Fibroblast of pulmonary artery (primary cell): ENCODE data around the gene NECAB2.
A peak's percentile ranks its signal among the peaks of the same experiment; 100 is the strongest.
"Not testable (repeated sequence)": the region's sequence is repeated elsewhere in the genome, so short reads cannot be mapped to it uniquely, and the experiment has no call there.

Source experiments
- DNase-seq: peaks from one replicate; pipeline ENCODE4 v3.0.0-alpha.2; 2010; ENCODE audit warnings: low read depth
- H3K4me3 ChIP-seq: replicated peaks from 2 replicates; pipeline ENCODE4 v1.5.1; 2011; ENCODE audit warnings: low read depth, mild to moderate bottlenecking, control low read depth, low read length, moderate library complexity
- TF ChIP-seq, protein P1 (sequence below): IDR thresholded peaks from 2 replicates; pipeline ENCODE4 v1.5.1; 2011; ENCODE audit warnings: mild to moderate bottlenecking, control low read depth, low read length, inconsistent platforms; ENCODE audit errors: missing control alignments

Gene NECAB2

DNA sequence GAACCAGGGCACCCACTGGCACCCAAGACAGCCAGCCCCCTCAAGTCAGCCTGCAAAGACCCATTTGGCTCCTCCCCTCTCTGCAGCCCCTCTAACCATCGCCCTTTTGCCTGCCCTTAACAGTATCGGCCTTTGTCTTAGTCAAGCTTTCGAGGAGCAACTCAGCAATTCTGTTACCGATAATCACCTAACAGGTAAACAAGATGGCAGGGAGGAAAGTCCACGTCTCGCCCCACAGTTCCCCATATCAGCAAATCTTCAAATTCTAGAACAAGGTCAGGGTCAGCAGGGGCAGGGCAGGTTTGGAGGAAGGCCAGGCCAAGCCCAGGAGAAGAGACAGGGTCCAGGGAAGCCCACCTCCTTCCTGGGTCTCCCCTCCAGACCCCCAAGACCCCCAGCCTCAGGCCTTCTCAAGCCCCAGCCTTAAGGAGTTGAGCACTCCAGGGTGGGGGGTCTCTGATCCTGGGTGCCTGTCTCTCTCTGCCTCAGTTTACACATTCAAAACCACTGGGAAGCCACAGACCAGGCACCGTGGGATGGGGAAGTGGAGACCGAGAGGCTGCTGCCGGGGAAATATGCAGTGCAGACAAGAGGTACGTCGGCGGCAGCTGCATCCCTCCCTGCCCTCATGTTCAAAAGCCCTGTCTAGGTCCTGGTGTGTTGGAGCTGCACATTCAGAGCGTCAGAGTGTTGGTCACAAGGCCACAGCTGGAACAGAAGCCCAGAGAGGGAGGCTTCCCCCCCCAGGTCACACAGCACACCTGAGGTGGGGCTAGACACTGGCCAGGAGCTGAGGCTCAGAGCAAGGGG, 18.9 kb upstream of the NECAB2 start:
- no peak for DNase-seq
- TF ChIP-seq, protein P1, sequence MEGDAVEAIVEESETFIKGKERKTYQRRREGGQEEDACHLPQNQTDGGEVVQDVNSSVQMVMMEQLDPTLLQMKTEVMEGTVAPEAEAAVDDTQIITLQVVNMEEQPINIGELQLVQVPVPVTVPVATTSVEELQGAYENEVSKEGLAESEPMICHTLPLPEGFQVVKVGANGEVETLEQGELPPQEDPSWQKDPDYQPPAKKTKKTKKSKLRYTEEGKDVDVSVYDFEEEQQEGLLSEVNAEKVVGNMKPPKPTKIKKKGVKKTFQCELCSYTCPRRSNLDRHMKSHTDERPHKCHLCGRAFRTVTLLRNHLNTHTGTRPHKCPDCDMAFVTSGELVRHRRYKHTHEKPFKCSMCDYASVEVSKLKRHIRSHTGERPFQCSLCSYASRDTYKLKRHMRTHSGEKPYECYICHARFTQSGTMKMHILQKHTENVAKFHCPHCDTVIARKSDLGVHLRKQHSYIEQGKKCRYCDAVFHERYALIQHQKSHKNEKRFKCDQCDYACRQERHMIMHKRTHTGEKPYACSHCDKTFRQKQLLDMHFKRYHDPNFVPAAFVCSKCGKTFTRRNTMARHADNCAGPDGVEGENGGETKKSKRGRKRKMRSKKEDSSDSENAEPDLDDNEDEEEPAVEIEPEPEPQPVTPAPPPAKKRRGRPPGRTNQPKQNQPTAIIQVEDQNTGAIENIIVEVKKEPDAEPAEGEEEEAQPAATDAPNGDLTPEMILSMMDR = no peak
- H3K4me3 ChIP-seq = no peak overlapping the region

DNA sequence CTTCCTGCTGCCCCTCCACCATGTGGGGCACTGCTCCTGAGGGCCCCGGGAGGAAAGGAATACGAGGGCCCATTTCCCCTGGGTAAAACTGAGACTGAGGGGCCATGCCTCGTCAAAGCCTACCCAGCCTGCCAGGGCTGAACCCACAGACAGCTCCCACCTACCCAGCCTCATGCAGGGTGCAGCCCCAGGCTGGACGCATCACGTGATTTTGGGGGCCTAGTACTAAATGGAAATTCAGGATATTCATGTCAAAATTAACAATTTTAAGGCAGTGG, 18.4 kb upstream of the NECAB2 start:
- no peak overlapping the region for H3K4me3 ChIP-seq
- TF ChIP-seq, protein P1 = no peak
- no peak for DNase-seq

DNA sequence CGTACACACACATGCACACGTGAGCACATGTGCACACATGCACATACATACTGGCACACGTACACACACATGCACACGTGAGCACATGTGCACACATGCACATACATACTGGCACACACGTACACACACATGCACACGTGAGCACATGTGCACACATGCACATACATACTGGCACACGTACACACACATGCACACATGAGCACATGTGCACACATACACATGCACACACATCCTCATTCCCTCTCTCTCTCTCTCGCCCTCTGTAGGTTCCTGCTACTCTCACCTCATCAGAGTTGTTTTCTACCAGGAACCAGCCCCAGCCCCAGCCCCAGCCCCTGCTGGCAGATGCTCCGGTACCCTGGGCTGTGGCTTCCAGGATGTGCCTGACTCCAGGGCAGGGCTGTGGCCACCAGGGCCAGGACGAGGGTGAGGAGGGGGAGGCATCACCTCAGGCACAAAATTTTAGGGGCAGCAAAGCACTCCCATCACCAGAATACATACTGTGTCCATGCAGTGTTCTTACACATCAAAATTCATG, 17.1 kb upstream of the NECAB2 start:
- not testable (repeated sequence) for H3K4me3 ChIP-seq, DNase-seq

DNA sequence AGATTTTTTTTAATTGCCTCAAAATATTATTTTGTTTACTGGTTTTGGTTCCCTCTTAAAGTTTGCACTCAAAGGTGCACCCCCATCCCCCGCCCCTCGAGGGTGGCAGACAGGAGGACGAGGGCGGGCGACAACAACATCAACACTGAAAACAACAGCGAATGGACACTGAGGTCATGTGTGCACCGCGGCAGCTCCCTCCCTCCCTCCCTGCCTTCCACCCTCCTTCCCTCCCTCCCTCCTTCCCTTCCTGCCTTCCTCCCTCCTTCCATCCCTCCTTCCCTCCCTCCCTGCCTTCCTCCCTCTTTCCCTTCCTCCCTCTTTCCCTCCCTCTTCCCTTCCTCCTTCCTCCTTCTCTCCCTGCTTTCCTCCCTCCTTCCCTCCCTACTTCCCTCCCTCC, 16.5 kb upstream of the NECAB2 start:
- DNase-seq = no peak
- no peak overlapping the region for H3K4me3 ChIP-seq
- TF ChIP-seq, protein P1 = no peak

DNA sequence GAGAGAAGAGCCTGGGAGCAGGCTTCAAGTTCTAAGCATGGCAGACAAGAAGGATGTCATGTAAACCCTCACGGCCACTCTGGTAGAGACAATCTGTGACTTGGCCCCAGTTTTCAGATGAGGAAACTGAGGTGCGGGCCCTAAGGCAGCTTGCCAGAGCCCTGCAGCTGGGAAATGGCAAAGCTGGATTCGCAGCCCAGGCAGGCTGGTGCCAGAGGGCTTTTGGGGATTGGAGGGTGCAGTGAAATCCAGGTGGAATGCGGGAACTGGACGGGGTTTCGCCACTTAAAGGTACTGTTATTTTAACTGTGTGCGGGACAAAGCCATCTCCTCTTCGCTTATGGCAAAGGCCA, 15.5 kb upstream of the NECAB2 start:
- TF ChIP-seq, protein P1 = no peak
- peak; percentile 78 for DNase-seq
- peak overlapping the region; percentile 17 for H3K4me3 ChIP-seq

DNA sequence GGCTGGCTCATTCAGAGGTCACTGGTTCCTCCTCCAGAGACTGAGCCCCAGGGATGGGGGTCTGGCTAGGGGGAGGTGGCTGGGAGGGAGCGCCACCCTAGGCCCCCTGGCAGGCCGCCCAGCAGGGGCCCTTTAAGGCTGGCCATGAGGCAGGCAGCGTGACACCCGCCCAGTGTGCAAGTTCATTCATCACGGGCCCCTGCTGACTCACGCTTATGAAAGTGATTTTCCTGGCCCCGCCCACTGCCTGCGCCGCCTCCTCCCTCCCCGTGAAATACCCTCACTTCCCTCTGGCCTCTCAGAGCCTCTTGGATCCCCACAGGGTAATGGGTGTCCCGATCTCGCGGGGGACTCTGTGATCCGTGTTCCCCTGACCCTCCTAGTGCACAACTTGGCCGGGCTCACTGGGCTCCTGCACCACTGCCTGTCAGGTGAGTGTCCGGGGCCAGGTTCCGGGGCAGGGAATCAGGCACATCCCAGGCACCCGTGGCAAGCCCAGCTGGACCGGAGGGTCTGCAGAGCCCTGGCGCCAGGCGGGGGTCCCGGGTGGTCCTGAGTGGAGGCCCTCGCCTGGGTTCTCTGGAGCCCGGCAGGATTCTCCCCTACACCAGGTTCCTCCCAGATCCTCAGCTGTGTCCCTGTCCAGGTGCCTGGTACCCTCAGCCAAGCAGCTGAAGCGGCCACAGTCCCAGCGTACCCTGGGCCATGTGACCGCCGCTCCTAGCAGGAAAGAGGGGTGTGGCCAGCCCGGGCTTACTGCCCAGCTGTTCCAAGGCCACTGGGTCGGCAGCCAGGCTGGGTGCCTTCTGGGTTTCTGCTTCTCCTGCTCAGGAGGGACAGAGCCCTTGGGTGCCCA, 14.9 kb upstream of the NECAB2 start, which contains the start of gene OSGIN1:
Gene OSGIN1, plus strand, starts transcription at position 301 of the 856 bp plus-strand sequence. CDS start 4,432 bp downstream, outside the sequence.
- H3K4me3 ChIP-seq = peak within 1 kb of the TSS; percentile 69
- peak; percentile 96 for DNase-seq
- TF ChIP-seq, protein P1 = no peak
